Fibroblast of lung (primary cell): ENCODE measurements around the gene PRPF4.

ENCODE experiments used
- EZH2 ChIP-seq: IDR thresholded peaks from 2 replicates; pipeline ENCODE4 v1.5.1; 2012; ENCODE audit warnings: low read length, control low read depth, mild to moderate bottlenecking; ENCODE audit errors: missing control alignments
- TF ChIP-seq, protein P1 (sequence below), 2 donors: IDR thresholded peaks in 1 of 2; conservative IDR thresholded peaks in 1 of 2; 1 replicate in 1 of 2; 2 replicates in 1 of 2; pipeline ENCODE4 v1.5.1; 2011 to 2012; ENCODE audit warnings: low read length in 2 of 2, control low read depth in 1 of 2, inconsistent platforms in 1 of 2, low read depth in 1 of 2, mild to moderate bottlenecking in 1 of 2

DNA sequence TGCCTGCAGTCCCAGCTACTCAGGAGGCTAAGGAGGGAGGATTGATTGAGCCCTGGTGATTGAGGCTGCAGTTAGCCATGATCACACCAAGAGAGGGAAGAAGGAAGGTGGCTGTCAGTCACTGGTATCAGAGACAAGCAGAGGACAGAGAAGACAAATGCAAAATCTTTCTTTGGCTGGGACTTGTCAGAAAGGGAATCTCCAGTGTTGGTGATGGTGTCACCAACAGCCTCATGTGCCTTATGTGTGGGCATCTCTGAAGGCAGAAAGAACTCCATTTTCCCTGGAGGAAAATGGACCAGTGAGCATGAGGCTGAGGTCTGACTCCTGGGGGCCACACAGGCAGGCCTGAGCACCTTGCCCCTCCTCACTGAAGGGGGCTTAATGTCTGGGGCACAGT, 39.8 kb downstream of the PRPF4 start:
- no peak for TF ChIP-seq EZH2
- TF ChIP-seq, protein P1, sequence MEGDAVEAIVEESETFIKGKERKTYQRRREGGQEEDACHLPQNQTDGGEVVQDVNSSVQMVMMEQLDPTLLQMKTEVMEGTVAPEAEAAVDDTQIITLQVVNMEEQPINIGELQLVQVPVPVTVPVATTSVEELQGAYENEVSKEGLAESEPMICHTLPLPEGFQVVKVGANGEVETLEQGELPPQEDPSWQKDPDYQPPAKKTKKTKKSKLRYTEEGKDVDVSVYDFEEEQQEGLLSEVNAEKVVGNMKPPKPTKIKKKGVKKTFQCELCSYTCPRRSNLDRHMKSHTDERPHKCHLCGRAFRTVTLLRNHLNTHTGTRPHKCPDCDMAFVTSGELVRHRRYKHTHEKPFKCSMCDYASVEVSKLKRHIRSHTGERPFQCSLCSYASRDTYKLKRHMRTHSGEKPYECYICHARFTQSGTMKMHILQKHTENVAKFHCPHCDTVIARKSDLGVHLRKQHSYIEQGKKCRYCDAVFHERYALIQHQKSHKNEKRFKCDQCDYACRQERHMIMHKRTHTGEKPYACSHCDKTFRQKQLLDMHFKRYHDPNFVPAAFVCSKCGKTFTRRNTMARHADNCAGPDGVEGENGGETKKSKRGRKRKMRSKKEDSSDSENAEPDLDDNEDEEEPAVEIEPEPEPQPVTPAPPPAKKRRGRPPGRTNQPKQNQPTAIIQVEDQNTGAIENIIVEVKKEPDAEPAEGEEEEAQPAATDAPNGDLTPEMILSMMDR (conservative IDR thresholded peaks at IDR 0.05 in 1 of 2, IDR thresholded peaks at IDR 0.05 in 1 of 2; ENCODE audit: low read depth in 1 of 2, low read length in 2 of 2): no peak
